GM21360 (cell line): ENCODE measurements around the gene RMC1.
"Not testable (repeated sequence)": the region's sequence is repeated elsewhere in the genome, so short reads cannot be mapped to it uniquely, and the experiment has no call there.

Experiments used
- ATAC-seq: cut with Tn5 transposase; IDR thresholded peaks from one replicate; pipeline ENCODE4 v1.9.1; 2021; ENCODE audit warnings: mild to moderate bottlenecking, moderate library complexity; ENCODE audit not compliant: unreplicated experiment

RMC1 gene

GRCh38 chr18:23495723-23496440 lies 7.4 kb upstream of the RMC1 start:
- ATAC-seq: no peak

- no peak for ATAC-seq
Observed at GRCh38 chr18:23498117-23498516, 5.2 kb upstream of the RMC1 start.

DNA sequence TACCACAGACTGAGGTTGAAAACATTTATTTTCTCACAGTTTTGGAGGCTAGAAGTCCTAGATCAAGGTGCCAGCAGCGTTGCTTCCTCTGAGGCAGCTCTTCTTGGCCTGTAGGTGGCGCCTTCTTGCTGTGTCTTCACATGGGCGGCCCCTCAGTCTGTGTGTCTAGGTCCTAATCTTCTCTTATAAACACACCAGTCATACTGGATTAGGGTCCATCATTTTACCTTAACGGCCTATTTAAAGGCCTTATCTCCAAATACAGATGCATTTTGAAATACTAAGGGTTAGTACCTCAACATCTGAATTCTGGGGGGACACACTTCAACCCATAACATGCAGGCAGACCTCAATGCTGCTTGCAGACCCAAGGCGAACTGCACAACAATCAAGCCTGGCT lies 4.4 kb upstream of the RMC1 start:
- ATAC-seq: peak; percentile 35

DNA sequence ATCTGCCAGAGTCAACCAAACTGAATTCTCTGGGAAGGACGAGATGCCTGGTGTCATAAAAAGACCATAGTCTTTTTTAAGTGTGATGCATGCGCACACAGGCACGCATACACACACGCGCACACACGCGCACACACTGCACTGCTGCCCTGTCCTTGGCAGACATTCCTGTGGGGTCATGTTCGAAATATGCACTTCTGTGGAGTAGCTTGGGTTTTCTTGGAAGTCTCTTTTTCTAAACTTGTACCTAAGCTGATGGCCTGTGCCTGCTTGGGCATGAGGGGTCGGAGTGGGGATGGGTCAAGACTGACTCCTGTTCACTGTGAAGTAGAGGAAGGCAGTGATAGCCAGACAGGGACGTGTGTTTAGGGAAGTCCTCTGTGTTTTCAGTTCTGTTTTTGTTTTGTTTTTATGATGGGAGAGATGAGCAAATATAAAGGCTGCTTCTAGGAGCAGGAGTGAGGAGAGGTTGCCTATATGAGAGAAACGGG lies 4.0 kb upstream of the RMC1 start:
- no peak for ATAC-seq

DNA sequence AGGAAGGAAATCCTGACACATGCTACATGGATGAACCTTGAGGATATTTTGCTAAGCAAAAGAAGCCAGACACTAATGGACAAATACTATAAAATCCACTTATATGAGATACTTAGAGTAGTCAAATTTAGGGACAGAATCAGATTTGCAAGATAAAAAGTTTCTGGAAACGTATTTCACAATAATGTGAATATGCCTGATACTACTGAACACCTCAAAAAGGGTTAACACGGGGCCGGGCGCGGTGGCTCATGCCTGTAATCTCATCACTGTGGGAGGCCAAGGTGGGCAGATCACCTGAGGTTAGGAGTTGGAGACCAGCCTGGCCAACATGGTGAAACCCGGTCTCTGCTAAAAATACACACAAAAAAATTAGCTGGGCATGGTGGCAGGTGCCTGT lies 1.7 kb upstream of the RMC1 start:
- ATAC-seq: no peak

DNA sequence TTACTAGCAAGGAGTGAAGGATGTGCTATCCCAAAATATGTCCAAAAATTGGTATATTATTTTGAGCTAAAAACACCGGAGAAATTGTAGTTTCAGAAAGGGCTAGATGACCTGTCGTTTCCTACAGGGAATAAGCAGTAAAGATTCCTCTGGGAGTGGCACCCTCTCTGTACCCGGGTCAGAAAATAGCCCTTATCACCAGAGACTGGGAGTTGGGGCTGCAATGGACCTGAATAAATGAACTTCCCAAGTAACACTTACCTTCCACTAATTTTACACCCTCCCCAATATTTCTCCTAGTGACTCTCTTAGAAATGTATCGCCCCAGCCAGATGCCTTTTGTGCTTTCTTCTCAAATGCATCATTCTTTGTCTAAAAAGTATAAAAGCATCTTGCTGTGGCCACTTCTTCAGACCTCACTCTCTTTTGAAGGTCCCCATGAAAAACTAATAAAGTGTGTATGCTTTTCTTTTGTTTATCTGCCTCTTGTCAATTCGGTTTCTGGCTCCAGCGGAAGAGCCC lies 734 bp upstream of the RMC1 start:
- no peak for ATAC-seq

DNA sequence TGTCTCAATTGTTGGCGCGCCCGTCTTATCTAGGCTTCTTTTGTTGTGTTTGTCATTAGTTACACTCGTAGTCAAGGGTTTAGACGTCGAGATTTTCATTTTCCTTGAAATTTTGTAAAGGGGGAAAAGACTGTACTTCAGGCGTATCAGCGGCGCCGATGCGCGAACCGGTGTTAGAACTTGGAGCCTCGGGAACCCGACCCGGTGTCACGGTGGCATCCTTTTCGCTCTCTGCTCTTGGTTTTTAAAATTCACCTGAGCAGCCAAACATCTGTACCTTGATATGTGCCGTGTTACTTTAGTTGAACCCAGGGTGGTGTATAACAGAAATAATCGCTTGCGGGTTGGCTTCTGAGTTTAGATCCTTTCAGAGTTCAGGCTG lies 643 bp downstream of the RMC1 start:
- ATAC-seq: no peak

DNA sequence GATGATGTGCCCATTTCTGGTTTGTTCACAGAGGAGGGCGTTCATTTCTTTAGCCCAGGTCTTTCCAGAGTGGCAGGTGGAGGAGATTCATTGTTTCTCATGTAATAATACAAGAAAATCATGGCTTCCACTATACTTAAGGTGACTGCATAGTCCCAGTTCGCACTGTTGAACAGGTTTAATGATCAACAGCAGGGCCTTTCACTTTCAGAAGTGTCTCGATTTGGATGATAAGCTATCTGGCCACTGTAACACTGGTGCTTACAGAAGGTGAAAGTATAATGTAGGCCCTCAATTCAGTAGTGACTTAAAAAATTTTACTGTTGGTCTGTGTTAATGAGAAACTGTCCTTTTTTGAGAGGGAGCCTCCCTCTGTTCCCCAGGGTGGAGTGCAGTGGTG lies 1.4 kb downstream of the RMC1 start:
- ATAC-seq: no peak

GRCh38 chr18:23506393-23506792 lies 3.1 kb downstream of the RMC1 start:
- no peak for ATAC-seq

DNA sequence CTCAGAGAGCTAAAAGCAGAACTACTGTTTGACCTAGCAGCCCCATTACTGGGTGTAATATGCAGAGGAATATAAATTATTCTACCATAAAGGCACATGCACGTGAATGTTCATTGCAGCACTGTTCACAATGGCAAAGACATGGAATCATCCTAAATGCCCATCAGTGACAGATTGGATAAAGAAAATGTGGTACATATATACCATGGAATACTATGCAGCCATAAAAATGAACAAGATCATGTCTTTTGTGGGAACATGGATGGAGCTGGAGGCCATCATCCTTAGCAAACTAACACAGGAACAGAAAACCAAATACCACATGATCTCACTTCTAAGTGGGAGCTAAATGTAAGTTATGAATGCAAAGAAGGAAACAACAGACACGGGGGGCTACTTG lies 7.6 kb downstream of the RMC1 start:
- not testable (repeated sequence) for ATAC-seq

GRCh38 chr18:23512216-23512615 lies 8.9 kb downstream of the RMC1 start:
- not testable (repeated sequence) for ATAC-seq

DNA sequence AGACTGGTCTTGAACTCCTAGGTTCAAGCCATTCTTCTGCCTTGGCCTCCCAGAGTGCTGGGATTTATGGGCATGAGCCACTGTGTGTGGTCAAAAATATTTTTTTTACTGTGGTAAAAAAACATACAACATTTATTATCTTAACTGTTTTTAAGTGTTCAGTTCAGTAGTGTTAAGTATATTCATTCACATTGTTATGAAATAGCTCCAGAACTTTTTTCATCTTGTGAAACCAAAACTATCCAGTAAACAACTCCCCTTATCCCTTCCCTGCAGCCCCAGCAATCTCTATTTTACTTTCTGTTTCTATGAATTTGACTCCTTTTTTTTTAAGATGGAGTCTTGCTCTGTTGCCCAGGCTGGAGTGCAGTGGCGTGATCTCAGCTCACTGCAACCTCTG lies 9.3 kb downstream of the RMC1 start:
- ATAC-seq: no peak

DNA sequence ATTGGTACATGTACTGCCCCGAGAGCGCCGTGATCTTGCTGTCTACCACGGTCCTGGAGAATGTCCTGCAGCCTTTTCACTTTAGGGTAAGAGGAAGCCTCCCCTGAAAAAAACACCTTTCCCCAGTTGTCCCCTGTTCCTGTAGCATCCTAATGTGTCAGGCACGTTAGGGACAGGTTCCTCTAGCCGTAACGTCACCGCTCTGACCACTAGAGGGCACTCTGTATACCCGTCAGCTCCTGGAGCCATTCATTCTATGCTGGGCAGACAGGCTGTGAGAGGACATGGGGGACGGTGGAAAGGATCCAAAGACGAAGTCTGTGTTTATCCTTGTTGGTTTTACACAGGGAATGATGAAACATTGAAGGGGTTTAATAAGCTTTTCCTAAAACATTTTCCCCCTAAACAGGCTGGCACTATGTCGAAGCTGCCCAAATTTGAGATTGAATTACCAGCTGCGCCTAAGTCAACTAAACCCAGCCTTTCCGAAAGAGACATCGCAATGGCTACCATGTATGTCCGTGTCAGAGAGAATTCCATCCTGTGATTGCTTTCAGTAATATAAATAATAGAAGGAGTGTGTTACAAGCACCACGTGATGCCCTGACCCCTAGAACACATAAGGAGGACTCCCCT lies 12.7 kb downstream of the RMC1 start:
- ATAC-seq: peak; percentile 85

DNA sequence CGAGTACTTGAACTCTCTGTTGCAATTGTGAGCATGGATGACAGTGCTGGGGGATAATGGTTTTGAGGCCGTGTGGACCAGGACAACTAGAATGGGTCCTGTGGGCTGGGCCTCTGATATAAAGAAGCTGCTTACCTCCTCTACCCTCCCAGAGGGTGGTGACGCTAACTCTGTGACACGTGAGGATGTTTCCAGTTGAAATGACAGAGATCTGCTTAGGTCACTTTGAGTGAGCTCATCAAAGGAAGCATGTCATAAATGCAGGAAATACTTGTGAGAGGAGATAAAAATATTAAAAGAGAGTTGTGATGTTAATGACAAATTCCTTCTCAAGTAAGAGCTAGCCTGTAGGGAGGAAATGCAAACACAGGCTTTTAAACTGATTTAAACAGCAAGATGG lies 16.4 kb downstream of the RMC1 start:
- ATAC-seq: no peak

DNA sequence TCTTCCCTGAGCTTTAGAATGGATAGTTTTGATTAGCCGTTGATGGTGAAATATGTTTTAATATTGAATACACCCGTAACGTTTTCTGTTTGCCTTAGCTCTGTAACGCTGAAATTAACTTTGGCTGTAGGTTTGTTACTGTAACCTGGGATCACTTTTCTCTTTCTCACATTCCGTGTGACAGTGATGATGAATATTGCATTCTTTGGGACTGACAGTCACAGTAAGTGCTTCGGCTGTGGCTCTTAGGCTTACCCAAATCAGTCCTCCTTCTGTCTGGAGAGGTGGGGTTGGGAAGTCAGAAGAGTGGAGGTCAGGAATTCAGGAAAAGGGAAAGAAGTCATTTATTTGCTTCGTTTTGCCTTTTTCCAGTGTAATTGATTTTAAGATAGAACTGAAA lies 18.0 kb downstream of the RMC1 start:
- no peak for ATAC-seq

DNA sequence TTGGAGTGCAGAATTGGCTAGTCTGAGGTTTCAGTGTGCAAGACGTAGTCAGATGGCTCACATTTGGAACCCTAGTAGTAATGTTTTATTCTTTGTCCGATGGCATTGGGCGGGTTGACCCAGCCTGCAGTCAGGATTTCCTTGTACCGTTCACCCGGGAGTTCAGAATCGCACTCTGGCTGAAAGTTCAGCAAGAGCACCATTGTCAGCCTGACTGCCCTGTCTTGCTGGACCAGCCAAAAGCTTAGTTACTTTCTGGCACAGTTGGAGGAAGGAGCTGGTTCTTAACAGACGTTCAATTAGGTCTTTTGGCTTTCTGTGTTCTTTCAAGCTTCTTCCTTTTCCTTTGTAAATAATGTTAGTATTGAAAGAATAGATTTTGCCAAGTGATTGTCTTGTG lies 18.6 kb downstream of the RMC1 start:
- no peak for ATAC-seq

- no peak for ATAC-seq
Observed at GRCh38 chr18:23523429-23524212, 20.3 kb downstream of the RMC1 start.

- ATAC-seq: no peak
Observed at GRCh38 chr18:23524213-23524707, 20.9 kb downstream of the RMC1 start.

- ATAC-seq: no peak
Observed at GRCh38 chr18:23526501-23527063, 23.3 kb downstream of the RMC1 start.

- ATAC-seq: no peak
Observed at GRCh38 chr18:23528580-23529472, 25.5 kb downstream of the RMC1 start.
